ENCODE measurements around the gene CYB5B.

CYB5B gene

GRCh38 chr16:69463876-69464275, 39.5 kb downstream of the CYB5B start:
- Histone ChIP-seq H3K27me3 (ENCODE audit: insufficient read depth, low read depth, severe bottlenecking) (no peaks in the 10 kb centered on the region), H3K4me3 (ENCODE audit: low read depth, low read length) (no peak overlapping the region), H3K36me3 (peaks cover 19% of the 10 kb centered on the region), H3K27ac (no peak overlapping the region), H3K9me3 (ENCODE audit: severe bottlenecking) (no peaks in the 10 kb centered on the region)
- DNase-seq, result no peak
- no peak for TF ChIP-seq CTCF (IDR thresholded peaks at IDR 0.05; ENCODE audit: low read depth, low read length)

- Histone ChIP-seq H3K27me3 (ENCODE audit: insufficient read depth, low read depth, severe bottlenecking) (no peaks in the 10 kb centered on the region), H3K36me3 (peaks cover 12% of the 10 kb centered on the region), H3K4me3 (ENCODE audit: low read depth, low read length) (no peak overlapping the region), H3K27ac (no peak overlapping the region), H3K9me3 (ENCODE audit: severe bottlenecking) (no peaks in the 10 kb centered on the region)
- TF ChIP-seq CTCF (IDR thresholded peaks at IDR 0.05; ENCODE audit: low read depth, low read length), result 0 out of 2 replicates have a peak, but pooled peaks have one; percentile 8
- DNase-seq, result no peak
These were observed 40.8 kb downstream of the CYB5B start for GRCh38 chr16:69465083-69465721.

GRCh38 chr16:69465881-69466280, 41.5 kb downstream of the CYB5B start:
- TF ChIP-seq CTCF (IDR thresholded peaks at IDR 0.05; ENCODE audit: low read depth, low read length), result no peak
- no peaks in the 10 kb centered on the region for H3K9me3 ChIP-seq (ENCODE audit: severe bottlenecking)
- peaks cover 12% of the 10 kb centered on the region for H3K36me3 ChIP-seq
- H3K27me3 ChIP-seq (ENCODE audit: insufficient read depth, low read depth, severe bottlenecking), result no peaks in the 10 kb centered on the region
- no peak for DNase-seq
- H3K4me3 ChIP-seq (ENCODE audit: low read depth, low read length), result no peak overlapping the region
- no peak overlapping the region for H3K27ac ChIP-seq

- Histone ChIP-seq H3K27me3 (ENCODE audit: insufficient read depth, low read depth, severe bottlenecking) (no peaks in the 10 kb centered on the region), H3K4me3 (ENCODE audit: low read depth, low read length) (no peak overlapping the region), H3K27ac (no peak overlapping the region), H3K9me3 (ENCODE audit: severe bottlenecking) (no peaks in the 10 kb centered on the region), H3K36me3 (peaks cover 12% of the 10 kb centered on the region)
- DNase-seq, result no peak
- TF ChIP-seq CTCF (IDR thresholded peaks at IDR 0.05; ENCODE audit: low read depth, low read length), result no peak
These were observed 42.1 kb downstream of the CYB5B start for GRCh38 chr16:69466547-69466946.

GRCh38 chr16:69467080-69467479, 42.7 kb downstream of the CYB5B start:
- H3K27me3 ChIP-seq (ENCODE audit: insufficient read depth, low read depth, severe bottlenecking), result no peaks in the 10 kb centered on the region
- no peak overlapping the region for H3K27ac ChIP-seq
- no peak for TF ChIP-seq CTCF (IDR thresholded peaks at IDR 0.05; ENCODE audit: low read depth, low read length)
- no peaks in the 10 kb centered on the region for H3K9me3 ChIP-seq (ENCODE audit: severe bottlenecking)
- peaks cover 12% of the 10 kb centered on the region for H3K36me3 ChIP-seq
- DNase-seq, result no peak
- no peak overlapping the region for H3K4me3 ChIP-seq (ENCODE audit: low read depth, low read length)

Measured in WERI-Rb-1 (cell line).